GM18870 (cell line): Measurements from ENCODE around the gene RAB11FIP2.
"Not testable (repeated sequence)": the region's sequence is repeated elsewhere in the genome, so short reads cannot be mapped to it uniquely, and the experiment has no call there.

Experiments
- ATAC-seq: cut with Tn5 transposase; IDR thresholded peaks from one replicate; pipeline ENCODE4 v1.9.1; 2021; ENCODE audit warnings: moderate library complexity; ENCODE audit not compliant: unreplicated experiment

Gene RAB11FIP2, protein sequence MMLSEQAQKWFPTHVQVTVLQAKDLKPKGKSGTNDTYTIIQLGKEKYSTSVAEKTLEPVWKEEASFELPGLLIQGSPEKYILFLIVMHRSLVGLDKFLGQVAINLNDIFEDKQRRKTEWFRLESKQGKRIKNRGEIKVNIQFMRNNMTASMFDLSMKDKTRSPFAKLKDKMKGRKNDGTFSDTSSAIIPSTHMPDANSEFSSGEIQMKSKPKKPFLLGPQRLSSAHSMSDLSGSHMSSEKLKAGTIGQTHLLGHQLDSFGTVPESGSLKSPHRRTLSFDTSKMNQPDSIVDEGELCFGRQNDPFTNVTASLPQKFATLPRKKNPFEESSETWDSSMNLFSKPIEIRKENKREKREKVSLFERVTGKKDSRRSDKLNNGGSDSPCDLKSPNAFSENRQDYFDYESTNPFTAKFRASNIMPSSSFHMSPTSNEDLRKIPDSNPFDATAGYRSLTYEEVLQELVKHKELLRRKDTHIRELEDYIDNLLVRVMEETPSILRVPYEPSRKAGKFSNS

DNA sequence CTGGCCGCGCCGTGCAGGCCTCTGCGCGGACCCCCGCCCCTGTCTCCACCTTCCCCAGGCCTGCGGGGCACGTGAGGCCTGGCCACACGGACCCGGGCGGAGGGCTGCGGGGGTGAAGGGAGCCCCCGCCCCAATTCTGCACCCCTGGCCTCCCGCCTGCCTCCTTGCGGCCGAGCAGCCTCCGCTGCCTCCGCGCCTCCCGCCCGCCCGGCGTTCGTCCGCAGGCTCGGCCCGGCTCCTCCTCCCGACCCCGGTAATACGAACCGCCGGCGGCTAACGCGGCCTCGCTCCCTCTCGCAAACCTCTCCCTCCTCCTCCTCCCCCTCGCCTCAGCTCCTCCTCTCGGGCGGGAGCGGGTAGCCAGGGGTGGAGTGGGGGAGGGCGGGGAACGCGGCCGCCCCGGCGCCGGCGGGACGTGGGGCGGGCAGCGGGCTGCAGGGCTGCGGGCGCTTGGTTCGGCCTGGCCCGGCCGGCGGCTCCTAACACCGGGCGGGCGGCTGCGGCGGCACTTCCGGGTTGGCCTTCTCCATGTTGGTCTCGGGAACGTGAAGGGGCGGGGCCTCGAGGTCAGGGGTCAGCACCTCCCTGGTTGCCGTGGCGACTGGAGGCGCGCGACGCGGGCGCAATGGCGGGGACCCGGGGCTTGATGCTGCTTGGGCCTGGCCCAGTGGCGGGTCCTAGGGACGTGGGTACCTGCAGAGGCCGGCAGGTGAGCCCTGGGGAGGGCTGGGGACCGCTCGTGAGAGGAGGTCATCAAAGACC is at the start of gene RAB11FIP2:
Gene RAB11FIP2, minus strand, starts transcription at position 547 of the 762 bp plus-strand sequence. CDS start 778 bp downstream, outside the sequence.
- ATAC-seq = peak; percentile 88

DNA sequence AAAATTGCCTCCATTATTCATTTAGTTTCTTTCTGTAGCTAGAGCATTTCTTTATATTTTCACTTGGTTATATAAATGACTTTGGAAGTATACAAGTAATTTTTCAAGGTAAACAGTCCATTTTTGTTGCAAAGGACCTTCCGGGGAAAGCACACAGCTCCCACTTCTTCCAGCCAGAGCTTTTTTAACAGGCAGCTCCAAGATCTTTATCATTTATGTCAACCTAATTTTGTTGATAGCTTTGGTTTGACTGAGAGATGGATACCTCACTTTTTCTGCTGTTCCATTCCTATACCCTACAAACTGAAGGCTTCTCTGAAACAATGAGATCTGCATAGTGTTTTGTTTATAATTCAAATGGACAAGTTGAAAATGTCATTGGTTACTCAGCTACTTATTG is 49.3 kb upstream of the RAB11FIP2 start:
- ATAC-seq = no peak

DNA sequence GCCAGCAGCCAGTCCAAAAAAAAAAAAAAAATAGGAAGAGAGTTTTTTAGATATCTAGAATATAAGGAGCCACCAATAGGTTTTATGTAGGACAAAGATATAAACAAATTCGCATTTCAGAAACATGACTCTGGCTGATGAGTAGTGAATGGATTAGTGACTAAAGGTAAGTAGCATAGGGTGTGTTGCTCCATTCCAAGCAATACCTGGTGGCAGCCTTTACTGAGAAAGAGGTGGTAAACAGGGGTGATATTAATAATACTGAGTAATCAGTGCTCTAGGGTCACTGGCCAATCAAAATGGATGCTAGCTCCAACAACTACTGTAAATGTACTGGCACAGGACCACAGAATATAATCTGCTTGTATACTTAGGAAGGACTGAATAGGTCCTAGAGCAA is 45.5 kb upstream of the RAB11FIP2 start:
- no peak for ATAC-seq

DNA sequence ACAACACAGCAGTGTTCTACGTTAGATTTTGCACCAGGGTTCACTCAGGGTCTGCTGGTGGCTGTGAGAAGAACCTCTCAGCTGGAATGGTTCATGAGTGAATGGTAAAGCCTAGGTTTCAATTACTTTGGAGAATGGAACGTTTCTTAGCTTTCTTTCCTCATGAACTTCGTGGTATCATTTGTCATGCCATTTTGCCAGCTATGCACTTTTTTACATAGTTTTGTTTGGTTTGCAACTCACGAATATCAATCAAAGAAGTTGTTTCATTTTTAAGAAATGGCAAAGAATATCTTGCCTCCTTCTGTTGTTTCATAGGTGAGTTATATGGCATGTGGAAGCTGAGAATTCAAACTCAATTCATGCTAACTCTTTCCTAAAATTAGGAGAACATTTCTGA is 34.1 kb upstream of the RAB11FIP2 start:
- ATAC-seq = no peak

DNA sequence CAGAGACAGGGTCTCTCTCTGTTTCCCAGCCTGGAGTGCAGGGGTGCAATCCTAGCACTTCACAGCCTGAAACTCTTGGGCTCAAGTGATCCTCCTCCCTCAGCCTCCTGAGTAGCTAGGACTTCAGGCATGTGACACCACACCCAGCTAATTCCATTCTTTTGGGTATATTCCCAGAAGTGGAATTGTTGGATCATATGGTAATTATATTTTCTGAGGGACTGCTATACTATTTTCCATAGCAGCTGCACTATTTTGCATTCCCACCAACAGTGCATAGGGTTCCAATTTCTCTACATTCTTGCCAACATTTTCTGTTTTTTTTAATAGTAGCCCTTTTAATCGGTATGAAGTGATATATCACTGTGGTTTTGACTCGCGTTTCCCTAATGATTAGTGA is 30.0 kb upstream of the RAB11FIP2 start:
- ATAC-seq = no peak

DNA sequence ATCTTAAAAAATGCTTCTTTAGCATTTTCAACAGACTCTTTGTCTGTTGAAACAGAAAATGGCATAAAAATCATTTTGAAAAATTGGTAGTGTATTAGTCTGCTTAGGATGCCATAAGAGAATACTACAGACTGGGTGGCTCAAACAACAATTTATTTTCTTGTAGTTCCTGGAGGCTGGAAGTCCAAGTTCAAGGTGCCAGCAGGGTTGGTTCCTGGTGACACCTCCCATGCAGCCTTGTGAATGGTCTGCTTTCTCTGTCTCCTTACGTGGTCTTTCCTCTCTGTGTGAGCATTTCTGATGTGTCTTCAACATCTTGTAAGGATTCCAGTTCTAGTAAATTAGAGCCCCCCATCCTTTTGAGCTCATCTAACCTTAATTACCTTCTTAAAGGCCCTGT is 26.1 kb upstream of the RAB11FIP2 start:
- ATAC-seq = no peak

DNA sequence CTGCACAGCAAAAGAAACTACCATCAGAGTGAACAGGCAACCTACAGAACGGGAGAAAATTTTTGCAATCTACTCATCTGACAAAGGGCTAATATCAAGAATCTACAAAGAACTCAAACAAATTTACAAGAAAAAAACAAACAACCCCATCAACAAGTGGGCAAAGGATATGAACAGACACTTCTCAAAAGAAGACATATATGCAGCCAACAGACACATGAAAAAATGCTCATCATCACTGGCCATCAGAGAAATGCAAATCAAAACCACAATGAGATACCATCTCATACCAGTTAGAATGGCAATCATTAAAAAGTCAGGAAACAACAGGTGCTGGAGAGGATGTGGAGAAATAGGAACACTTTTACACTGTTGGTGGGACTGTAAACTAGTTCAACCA is 20.6 kb upstream of the RAB11FIP2 start:
- not testable (repeated sequence) for ATAC-seq

DNA sequence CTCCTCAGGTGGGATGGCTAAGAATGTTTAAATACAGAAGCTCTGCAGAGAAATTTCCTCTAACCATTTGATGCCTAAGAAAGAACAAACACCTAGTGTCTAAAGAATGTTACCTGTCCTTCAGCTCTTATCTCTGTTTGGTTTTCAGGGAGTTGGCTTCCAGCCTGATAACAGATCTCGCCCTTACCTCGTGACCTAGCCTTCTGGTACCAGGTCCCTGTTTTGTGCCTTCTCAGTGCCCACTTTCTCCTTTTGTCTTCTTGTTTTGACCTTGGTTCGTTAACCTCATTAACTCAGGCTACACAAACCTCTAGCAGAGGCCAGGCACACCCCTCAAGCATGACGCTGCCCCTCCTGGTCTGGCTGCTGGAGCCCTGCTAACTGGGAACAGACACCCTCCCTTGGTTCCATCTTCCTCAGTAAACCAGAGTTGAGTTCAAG is 16.1 kb upstream of the RAB11FIP2 start:
- no peak for ATAC-seq

DNA sequence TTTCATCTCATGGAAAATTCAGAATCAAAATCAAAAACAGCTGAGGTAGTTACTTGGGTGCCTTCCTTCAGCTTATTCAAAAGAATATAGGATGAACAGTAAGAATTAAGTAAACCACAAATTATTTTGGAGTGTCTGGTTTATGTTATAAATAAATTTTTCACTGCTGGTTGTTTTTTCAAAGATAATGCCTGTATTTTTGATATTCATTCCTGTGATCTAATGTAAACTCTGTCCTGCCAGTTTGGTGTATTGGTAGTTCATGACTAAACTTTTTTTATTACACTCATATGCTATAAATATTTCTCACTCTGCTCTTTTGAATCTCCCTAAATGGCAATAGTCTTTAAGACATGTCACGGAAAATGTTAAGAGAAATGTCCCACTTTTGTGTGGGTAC is 11.6 kb upstream of the RAB11FIP2 start:
- no peak for ATAC-seq

DNA sequence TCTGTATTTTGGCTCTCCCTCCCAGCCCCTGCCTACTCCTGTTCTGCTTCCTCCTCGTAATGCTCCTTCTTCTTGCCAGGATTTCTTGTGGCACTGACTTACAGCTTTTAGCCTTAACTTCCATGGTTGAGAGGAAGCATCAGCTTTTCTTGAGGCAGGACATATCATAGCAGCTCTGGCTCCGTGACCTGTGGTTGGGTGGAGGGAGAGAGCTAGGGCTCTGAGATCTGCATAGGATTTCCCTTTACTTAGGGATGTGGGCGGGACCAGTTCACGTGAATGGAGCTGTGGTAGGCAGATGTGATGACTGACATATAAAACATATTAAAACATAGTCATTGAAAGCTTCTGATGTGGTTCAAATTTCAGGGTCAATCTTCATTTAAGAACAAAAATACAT is 10.6 kb upstream of the RAB11FIP2 start:
- ATAC-seq = no peak

DNA sequence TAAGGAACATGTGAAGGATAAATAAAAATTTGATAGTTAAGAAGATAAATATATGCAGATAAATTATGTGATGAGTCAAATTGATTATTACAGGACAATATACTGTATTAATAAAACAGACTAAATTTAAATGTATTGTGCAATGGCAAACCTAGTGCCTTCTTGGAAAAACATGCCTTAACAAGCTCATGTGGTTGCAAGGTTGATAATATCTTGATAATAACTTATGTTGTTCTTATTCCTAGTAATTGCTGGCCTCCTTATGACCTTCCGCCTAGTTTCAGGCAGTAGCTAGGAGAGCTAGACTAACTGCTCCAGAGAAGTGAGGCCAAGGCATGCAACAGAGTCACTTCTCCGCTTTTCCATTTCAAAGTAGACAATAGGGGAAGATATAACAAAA is 7.6 kb upstream of the RAB11FIP2 start:
- ATAC-seq = no peak

DNA sequence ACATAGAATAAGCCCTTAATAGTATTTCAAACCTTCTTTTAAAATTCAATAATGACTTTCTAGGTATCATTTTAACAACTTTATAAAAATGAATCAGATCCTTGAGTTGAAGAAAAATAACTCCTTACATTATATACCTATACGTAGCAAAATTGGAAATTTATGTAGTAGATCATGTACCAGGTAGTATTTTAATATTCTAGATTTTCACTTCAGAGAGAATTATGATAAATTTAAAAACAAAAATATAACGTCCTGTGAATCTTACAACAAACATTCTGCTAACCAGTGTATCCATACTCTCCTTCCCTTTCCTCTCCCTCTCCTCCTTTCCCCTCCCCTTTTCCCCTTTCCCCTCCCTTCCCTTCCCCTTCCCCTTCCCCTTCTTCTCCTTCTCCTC is 6.1 kb upstream of the RAB11FIP2 start:
- no peak for ATAC-seq

DNA sequence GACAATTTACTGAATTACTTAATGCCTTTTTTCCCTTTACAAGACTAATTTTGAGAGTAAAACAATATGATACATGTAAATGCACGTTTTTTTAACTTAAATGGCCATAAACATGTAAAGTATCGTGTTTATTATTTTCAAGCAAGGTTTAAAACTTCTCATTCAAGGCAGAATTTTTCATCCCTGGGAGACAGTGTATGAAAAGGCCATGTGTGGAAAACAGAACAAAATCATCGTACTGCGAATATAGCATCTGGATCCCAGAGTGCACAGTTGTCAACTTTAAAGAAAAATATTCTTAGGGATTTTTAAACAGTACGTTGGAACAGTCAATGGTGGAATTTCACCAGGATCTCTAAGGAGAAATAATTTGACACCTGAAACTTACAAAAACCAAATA is 1.1 kb upstream of the RAB11FIP2 start:
- ATAC-seq = no peak

DNA sequence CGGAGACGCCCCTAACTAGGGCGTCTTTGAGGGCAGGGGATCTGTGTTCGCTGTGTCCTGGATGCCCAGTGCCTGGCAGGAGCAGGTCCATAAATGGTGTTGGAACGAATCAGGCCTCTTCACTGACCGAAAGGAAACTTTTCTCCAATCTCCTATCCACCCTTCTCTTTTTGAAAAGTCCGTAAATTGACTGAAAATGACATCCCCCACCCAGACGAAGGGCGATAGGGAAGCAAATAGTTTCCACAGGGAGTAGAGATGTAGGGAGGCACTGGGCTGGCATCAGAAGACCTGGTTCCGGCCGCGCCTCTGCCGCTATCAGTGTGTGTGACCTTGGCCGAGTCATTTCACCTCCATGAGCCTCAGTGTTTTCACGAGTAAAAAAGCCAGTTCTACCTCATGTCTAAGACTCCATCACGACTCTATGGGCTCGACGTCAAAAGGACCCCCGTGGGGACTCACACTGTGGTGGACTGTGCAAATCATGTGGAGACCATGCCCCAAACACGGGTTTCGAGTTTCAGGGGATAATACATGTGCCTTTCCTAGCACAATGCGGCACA is 497 bp upstream of the RAB11FIP2 start:
- peak; percentile 30 for ATAC-seq

DNA sequence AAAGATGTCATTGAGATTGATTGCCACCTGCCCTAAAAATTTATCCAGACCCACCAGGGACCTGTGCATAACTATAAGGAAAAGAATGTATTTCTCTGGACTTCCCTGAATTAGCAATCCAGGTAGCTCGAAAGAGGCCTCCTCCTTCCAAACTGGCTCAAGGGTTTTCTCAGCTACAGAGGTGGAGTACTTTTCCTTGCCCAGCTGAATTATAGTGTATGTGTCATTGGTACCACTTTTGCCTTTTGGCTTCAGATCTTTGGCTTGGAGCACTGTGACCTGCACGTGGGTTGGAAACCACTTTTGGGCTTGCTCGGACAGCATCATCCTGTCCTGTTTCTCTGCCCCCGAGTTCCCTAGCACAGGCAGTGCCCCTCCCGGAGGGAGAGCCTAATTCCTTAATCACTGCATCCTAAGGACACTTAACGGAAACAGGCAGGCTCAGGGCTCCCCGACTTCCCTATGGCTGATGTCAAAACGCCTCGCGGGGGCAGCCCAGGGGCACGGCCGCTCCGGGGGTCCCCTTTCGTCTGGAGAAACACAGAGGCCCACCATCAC is 825 bp downstream of the RAB11FIP2 start:
- peak; percentile 13 for ATAC-seq

DNA sequence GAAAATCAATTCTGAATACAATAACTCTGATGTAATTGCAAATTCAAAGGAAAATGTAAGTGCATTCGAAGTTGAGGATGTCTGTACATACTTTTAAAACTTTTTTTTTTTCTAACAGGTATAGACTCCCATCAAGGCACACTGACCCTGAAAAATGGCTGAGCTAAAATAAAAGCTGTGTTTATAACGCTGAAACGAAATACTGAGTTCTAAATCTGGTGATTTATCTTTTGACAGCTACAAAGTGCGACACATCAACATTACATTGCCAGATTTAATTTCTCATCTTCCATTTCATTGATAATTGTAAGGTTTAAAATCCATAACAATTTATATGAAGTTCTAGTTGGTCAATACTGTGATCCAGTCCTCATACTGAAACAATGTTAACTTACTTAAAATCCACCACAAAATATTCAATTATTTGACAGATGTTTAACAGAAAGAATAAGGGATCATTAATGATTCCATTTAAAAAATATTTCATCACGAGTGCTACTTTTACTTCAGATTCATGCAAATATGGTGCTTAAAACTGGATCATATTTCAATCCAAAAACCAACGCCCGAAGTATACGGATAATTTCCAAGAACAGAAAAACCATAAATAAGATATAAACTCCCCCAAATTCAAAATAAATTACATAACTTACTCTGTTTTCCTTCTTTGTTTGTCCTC is 1.4 kb downstream of the RAB11FIP2 start:
- no peak for ATAC-seq

DNA sequence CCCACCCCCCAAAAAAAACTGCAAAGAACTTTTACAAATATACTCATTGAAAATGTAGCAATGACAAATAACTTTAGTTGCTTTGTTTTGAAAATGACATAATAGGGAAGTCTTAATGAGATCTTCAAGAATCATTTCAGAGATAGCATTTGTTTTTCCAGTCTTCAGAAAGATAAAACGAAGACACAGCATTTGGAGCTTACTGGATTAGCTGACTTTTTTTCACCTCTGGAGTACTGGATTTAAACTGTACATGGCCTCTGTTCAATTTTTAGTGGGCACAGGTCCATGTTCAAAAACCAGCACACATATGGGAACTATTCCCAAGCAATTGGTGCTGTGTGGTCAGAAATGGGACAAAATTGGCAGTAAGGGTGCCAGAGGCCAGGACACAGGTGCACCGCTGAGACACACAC is 3.9 kb downstream of the RAB11FIP2 start:
- no peak for ATAC-seq

DNA sequence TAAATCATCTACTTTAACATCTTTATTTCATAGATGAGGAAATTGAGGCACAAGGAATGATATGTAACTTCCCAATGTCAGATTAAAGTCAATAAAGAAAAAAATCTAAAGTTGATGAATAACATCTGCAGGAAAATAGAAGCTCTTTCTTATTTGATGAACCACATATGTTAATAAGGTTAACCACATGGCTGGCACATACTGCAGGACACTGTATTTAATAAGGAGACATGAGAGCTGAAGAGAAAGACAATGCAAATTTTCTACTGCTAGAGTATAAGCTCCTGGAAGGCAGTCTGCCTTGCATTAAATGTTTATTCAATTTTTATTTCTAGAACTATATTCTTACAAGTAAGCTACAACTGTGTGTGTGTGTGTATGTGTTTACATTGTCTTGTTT is 4.4 kb downstream of the RAB11FIP2 start:
- no peak for ATAC-seq

DNA sequence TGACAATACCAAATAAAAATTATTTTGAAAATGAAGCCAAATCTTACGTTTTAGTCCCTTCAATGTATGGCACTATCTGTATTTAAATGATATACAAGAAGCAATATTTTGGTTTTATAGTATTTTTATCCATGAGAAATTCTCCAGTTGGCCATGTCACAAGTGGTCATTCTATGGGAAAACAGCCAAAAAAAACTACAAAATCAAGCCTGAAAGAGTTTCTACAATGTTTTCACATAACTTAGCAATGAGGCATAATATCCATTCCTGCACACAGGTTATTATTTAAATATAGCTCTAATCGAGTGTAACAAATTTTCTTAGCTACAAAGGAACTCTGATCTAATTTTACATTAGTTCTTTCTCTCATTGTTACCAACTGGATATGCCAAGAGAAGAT is 5.4 kb downstream of the RAB11FIP2 start:
- no peak for ATAC-seq

DNA sequence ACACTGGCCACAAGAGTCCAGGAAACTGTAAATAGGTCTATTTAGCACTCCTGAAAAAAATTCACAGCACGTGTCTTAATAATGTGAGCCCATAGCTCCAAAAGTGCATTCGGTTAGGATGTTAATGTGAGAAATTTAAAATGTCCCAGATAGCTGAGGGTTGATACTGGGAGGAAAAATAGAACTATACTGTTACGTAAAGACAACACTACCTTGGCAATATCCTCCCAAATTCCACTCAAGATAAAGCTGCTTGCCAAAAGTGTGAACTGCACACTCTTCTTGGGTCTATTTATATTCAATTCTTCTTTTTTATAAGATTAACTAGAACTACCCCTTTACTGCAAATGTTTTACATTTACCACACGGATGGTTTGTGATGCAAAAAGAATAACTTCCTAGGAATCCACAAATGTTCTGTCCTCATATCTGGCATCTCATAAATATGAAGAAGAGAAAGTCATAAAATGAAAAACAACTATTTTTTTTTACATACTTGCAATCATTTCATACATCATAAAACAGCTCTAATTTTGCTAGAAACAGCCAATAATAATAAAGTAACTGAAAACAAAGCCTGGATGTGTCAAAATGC is 10.4 kb downstream of the RAB11FIP2 start:
- no peak for ATAC-seq
